Stimulated activated CD4-positive, alpha-beta T cell treated with anti-CD3 and anti-CD28 coated beads, TNF-alpha, amount 100 ng/mL, for 24 hours (primary cell): ENCODE results near the gene EXOC4.
"Not testable (repeated sequence)": the region's sequence is repeated elsewhere in the genome, so short reads cannot be mapped to it uniquely, and the experiment has no call there.

Source experiments
- DNase-seq, 3 experiments: peaks; one replicate each; pipeline ENCODE4 v3.0.0-alpha.2; 2020; ENCODE audit warnings: low read depth in 3 of 3

The EXOC4 gene

DNA sequence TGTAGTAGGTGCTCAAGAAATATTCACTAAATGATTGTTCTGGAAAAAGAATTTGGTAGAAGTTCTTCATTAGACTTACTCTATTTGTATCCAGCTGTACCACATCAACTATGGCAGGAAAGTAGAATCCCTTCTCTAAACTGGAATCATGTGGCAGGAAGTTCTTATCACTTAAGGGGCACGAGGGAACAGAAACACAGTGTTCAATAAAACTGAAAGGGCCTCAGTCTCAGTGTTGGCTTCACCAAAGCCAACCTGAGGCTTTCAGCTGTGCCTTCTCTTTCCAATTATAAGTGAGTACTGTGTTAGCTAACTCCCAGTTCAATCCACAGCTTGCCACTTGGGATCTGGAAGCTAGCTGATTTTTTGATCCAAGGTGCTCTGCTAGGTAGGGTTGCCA is 616.7 kb downstream of the EXOC4 start:
- no peak for DNase-seq

DNA sequence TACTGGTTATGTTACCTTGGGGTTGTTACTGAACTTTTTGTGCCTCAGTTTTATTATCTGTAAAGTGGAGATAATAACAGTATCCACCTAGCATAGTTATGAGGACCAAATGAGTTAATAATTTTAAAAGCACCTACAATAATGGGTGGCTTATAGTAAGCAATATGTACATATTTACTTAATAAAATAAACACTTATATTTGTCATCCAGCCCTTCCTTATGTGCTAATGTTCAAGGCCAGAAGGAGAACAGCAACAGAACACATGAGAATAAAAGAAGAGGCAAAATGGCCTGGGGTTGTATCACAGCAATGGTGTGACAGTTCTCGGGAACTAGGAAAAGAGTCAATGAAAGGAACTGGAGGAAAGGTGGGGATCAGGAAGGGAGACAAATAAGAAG is 618.9 kb downstream of the EXOC4 start:
- no peak for DNase-seq

DNA sequence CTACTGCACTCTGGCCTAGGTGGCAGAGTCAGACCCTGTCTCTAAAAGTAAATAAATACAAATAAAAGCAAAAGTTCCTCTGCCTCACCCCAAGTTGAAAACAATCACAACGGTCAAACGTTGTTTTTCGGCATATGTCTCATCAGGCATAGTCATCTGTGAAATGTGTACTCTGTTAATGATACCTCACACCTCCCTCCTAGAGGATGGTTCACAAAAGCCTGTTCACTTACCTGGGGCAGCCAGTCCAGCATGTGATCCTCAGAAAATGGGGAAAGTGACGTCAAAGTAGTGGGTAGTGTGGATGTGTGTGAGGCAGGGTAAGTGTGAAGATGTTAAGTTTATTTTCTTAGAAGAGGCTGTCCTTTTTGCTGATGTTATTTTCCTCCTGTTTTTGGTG is 620.3 kb downstream of the EXOC4 start:
- DNase-seq = no peak

DNA sequence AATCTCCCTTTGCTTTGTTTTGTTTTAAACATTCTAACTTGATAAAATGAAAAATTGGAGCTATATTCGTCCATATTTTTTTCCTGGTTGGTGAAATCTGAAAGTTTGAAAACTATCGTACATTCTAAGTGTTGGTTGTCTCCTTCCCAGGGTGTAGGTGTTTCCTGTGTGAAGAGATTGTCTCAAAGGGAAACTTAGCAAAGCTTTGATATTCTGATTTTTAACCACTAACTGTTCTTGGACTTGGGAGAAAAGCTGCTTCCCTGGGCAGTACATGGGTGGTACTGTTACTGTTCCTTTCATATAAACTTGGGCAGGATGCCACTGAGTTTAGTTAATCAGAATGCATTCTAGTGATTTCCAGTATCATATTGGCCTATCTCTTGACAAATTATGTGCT is 620.8 kb downstream of the EXOC4 start:
- no peak for DNase-seq

DNA sequence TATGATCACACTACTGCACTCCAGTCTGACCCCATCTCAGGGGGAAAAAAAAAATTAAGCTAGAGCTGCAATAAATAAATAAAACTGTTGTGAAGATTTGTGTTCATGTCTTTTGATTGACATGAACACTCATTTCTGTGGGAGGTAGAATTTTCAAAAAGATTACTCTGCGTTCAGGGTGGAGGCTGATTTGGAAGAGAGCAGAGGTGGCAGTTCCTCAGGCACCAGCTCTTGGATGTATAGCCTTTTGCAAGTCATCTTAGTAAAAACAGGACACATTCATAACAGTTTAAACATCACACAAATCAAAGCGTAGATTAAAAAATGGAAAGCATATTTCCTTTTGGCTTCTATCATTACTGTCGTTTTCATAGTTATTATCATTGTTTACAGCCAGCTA is 630.7 kb downstream of the EXOC4 start:
- DNase-seq = no peak

DNA sequence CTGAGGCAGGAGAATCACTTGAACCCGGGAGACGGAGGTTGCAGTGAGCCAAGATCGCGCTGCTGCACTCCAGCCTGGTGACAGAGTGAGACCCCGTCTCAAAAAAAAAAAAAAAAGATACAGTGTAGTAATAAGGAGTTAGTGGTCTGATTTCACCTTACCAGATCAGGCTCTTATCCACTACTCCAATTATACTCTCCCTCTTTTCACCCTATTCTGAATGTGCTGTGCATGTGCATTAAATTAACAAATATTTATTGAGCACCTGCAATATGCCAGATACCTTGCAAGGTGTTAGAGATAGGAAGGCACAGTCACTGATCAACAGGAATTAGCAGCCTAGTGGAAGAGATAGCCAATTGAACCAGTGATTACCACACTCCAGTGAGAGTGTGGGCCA is 632.3 kb downstream of the EXOC4 start:
- no peak for DNase-seq

DNA sequence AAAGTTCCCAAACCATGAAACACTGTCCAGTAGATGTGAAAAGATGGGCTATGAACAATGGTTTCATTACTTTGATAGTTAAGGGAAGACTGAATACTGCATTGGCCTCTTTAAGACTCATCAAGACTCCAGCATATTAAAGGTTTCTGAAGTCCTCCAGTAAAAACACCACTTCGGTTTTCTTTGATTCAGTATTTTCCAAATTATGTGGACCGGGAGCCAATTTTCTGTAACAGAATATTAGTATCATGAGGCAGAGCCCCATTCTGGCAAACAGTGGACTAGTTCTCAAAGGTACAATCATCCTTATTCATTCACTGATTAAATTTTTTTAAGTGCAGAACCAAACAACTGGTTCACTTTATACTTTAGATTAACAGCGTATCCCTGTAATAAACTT is 633.2 kb downstream of the EXOC4 start:
- DNase-seq = no peak

DNA sequence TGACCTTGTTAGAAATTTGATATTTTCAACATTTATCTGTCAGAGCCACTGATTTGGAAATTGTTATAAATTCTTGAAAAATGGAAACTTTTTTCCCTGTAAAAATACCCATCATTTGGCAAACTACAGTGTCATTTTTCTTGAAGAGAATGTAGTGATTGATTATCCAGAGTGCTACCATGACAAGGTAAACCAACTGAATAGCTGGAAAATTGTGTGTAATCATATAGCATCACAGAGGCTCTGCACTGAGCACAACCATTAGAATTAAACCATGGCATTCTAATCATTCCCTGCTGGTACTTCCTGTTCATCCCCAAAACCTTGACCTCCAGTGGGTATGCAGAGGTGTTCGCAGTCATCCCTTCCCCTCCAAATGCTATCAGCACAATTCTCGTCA is 633.9 kb downstream of the EXOC4 start:
- no peak for DNase-seq

DNA sequence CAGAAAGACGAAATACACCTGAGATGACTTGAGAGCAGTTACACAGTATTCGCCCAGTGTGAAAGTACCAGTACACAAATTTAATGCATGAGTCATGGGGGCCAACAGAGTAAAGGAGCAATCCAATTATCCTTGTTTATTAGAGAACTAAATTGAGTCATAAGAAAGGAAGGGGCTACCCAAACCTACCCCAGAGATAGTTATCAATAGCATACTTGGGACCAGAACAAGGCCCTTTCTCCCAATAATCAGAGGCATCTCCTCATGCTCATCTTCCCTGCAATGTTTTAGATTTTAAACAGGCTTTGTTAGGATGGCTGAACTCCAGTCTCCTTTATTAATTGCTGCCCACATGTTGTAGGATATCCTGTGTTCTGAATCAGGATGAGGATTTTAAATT is 634.6 kb downstream of the EXOC4 start:
- DNase-seq = no peak

DNA sequence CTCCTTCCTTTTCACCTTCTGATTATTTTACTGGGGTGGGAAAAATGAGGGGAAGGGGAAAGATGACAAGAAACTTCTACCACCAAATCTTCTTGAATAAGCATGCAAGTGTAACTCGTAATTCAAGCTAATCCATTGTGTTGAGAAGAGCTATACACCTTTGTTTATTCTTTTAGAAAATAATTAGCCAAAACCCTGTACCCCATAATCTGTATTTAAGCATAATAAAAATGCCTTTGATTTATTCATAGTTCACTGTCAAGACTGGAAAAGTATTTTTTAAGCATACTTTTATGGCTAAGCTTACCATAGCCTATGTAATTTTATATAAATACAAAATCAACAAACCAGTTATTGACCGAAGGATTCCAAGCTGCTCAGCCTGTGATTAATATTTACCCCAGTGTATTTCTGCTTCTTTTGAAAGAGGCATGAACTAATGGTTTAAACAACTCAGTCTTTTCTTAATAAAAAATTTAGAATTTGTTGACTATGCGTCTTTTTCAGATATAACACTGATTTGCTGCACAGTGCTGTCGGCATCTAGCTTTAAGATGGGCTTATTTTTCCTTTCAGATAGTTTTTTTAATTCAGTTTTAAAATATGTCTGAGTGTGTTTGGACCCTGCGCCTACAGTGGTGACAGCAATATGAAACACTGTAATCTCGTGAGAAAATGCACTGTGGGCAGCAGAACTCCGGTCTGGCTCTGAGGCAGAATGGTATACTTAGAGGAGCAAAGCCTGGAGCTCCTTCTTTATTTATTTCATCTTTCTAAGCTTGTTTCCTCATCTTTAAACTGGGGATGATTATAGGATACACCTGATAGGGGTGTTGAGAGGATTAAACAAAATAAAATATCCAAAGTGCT is 635.4 kb downstream of the EXOC4 start:
- DNase-seq = no peak

DNA sequence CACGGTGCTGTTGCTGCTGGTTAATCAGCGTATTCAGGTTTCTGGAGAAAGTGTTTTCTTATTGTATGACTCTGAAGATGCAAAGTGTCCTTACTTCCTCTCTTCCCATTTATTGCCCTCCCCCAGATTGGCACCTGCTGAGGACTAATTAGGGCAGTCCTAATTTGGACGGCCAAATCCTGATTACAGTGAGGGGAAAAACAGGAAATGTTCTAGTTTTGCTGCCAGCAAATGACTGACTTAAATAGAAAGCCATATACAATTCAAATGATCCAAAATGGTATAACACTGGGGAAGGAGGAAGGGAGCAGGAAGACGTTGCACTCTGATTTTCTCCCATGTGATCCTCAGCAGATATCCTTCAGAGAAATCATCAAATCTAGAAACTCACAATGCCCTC is 651.9 kb downstream of the EXOC4 start:
- DNase-seq = no peak

DNA sequence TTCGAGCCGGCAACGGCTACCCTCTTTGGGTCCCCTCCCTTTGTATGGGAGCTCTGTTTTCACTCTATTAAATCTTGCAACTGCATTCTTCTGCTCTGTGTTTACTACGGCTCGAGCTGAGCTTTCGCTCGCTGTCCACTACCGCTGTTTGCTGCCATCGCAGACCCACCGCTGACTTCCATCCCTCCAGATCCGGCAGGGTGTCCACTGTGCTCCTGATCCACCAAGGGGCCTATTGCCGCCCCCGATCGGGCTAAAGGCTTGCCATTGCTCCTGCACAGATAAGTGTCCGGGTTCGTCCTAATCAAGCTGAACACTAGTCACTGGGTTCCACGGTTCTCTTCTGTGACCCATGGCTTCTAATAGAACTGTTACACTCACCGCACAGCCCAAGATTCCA is 653.7 kb downstream of the EXOC4 start:
- not testable (repeated sequence) for DNase-seq

DNA sequence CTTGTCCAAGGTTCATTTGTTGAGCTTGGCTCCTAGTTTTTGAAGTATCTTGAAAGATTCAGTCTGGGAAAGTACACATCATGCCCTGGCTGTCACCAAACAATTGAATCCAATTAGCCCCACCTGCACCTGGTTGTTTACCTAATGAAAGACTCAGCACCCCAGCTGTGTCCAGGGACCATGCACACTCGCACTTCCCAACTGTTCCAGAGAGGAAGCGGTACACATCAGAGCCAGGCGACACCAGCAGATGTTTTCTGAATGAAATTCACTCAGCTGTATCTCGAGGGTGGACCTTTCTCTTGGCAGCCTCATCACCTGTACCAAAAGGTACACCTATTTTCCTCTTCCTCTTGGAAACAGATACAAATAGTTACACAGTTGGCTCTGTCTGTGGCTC is 657.9 kb downstream of the EXOC4 start:
- no peak for DNase-seq

DNA sequence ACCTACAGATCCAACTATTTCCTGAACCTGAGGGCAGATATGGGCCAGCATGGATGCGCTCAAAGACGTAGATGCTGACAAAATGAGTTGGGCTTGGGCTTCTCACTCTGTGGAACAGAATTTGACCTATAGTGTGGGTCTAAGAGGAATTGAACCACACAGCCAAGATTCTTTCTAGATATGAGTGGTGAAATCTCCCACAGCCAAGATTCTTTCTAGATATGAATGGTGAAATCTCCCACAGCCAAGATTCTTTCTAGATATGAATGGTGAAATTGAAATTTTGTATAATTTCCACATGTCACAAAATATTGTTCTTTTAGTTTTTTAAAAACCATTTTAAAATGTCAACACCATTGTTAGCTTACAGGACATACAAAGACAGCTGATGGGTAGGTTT is 658.8 kb downstream of the EXOC4 start:
- DNase-seq = no peak

DNA sequence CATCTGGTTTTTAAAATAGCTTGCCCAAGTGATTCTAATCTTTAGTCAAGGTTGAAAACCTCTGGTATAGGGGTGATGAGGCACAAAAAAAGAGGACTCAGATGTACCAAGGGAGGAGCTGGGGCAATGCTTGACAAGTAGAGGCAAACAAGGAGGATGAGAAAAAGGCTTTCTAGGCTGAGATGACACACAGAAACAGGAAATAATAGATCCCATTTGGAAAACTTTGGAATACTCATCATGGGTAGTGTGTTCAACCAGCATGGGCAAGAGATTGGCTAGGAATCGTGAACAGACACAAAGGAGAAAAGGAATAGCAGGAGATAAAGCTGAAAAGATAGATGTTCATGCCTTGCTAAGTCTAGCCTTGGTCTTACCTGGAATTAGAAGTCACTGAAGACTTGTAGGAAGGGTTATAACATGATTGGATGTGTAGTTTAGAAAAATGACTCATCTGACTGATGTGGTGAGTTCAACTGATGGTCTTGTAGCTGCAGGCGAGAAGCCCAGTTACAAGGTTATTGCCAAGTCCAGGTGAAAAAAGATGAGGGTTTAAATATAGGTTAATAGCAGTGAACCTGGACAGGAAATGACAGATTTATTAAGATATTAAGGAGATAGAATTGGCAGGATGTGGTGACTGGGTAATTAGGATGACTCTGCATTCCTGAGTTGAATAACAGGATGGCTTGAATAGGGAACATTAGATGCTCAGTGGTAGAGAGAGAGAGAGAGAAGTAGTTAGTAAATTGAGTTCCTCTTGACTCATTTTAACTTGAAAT is 660.2 kb downstream of the EXOC4 start:
- no peak for DNase-seq

DNA sequence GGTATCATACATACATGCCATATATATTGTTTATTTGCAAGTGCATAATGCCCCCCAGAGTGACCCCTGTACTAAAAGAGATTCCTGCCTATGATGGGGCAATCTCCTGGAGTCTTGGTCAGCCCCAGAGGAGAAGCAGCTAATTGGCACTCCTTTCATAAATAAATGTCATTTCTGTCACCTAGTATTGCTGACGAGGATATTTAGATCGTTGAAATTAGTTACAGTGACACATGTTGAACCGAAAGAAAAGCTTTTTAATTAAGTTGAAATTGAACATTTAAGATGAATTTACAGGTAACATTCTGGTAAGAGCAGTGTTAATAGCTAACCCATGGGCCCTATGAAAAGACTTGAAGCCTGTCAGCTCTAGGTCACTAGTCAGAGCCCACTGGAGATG is 663.7 kb downstream of the EXOC4 start:
- no peak for DNase-seq

DNA sequence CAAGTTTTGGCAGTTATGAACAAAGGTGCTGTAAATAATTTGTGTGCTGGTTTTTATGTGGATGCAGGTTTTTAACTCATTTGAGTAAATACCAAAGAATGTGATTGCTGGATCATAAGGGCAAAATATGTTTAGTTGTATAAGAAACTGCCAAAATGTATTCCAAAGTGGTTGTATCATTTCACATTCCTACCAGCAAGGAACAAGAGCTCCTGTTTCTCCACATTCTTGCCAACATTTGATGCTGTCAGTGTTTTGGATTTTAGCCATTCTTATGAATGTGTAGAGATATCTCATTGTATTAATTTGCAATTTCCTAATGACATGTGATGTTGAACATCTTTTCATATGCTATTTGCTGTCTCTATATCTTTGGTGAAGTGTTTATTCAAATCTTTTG is 666.9 kb downstream of the EXOC4 start:
- no peak for DNase-seq

DNA sequence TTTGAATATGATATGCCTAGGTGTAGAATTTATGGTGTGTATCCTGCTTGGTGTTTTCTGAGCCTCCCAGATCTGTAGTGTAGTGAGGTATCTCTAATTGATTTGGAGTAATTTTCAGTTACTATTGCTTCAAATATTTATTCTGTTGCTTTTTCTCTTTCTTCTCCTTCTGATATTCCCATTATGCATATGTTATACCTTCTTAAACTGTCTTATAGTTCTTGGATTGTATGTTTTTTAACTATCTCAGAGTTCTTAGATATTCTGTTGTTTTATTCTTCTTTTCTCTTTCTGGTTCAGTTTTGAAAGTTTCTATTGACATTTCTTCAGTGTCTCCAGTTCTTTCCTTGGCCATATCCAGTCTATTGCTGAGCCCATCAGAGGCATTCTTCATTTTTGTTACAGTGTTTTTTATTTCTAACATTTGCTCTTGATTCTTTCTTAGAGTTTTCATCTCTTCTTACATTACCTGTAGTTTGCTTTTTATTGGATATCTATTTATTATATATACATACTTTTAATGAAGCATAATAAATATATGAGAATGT is 668.8 kb downstream of the EXOC4 start:
- no peak for DNase-seq

DNA sequence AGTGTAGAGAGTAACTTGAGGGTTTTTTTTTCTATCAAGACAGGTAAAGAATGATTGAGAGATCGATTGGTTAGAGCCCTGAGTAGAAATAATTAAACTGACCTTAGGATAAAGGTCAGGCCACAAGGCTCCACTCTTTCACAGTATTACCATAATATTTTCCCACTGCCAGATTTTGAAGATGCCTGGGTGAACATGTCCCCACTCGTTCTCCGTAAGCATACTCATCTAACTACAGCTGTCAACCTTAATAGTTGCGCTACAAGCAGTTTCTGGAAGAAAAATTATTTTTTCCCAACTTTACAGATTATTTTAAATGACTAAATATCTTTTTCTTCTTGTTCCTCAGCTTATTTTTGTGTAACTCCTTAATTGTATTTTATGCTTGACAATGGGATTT is 671.1 kb downstream of the EXOC4 start:
- no peak for DNase-seq

DNA sequence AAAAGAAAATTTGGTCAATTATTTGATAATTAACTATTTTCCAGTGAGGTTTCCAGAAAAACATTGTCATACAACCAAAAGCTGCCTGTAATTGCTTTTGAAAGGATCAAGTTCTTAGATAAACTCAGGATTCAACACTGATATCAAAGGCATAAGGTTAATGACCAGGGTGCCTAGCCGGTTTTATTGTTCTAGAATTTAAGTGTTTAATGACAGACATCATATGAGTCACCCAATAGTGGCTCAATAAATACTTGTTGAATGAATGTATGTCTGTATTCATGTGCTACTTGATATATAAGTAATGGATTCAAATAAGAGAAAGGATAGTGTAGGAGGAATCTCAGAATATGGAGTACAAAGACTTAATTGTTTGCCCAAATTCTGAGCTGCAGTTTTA is 678.2 kb downstream of the EXOC4 start:
- DNase-seq = no peak

DNA sequence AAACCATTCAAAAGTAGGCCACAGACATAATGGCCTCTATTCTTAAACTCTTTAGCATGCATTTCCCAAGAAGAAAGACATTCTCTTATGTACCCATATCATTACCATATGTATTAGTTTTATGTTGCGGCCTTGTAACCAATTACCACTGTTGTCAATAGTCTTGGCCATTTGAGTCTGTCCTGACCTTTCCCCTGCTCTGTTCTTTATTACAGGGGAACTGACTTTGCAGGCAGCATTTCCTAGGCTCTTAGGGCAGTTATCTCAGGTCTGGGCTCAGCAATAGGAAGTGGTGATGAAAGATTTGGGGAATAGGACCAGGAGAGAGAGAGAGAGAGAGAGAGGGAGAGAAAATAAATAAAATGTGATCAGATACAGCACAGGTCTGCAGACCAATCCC is 679.7 kb downstream of the EXOC4 start:
- no peak for DNase-seq

DNA sequence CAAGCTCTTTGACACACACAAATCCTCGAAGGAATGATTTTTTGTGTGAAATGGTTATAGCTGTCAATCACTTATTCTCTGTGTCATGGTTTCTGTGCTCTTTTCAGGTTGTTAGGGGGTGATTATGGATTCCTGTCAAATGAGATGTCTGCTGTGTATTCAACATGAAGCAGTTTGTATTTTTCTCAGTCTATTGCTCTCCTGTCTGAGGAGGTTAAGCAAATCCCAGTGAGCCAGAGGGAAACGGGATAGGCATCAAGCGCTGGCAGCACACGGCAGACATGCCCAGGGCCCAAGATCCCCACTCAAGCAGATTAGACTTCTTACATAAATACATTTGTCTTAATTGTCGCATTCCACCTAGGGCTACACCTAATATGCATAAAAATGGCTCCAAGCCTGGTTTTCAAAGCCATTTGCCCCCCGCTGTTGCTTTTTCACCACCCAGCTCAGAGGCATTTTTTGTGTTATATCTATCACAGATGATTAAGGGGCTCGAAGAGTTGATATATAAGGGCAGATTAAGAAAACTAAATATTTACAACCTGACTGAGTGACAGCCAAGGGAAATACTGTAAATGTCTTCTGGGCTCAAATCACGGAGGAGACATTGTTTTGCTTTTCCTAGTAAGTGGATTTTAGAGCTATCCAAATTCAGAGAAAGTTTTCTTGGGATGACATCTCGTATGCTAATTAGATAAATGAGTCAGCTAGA is 681.5 kb downstream of the EXOC4 start:
- DNase-seq = no peak
